CD4-positive, alpha-beta T cell treated with Interleukin-10 for 1 hour (primary cell): ENCODE measurements around the gene CYP4B1.
"Not testable (repeated sequence)": the region's sequence is repeated elsewhere in the genome, so short reads cannot be mapped to it uniquely, and the experiment has no call there.

Experiments
- DNase-seq: peaks from one replicate; pipeline ENCODE4 v3.0.0-alpha.2; 2020

The CYP4B1 gene

DNA sequence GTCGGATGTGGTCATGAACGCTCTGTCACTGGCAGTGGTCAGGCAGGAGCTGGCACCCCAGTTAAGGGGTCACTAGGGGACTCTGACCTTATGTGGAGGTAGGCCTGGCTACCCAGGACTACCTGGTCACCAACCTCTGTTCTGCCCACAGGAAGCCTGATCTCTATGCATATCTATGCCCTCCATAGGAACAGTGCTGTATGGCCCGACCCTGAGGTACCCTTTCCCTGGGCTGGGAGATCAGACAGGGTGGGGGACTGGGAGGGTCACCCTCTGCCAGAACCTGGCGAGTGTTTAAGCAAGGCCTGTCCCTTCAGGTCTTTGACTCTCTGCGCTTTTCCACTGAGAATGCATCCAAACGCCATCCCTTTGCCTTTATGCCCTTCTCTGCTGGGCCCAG is 19.0 kb downstream of the CYP4B1 start:
- DNase-seq, result no peak

DNA sequence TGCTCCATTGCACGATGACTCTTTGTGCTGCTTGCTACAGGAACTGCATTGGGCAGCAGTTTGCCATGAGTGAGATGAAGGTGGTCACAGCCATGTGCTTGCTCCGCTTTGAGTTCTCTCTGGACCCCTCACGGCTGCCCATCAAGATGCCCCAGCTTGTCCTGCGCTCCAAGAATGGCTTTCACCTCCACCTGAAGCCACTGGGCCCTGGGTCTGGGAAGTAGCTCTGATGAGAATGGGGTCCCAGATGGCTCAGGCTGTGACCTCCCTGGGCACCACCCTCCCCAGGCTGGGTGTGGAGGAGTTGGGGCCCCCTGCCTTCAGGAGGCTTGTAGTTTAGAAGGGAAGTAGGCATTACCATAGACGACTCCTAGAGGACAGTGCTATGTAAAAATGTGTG is 19.7 kb downstream of the CYP4B1 start:
- DNase-seq, result no peak

DNA sequence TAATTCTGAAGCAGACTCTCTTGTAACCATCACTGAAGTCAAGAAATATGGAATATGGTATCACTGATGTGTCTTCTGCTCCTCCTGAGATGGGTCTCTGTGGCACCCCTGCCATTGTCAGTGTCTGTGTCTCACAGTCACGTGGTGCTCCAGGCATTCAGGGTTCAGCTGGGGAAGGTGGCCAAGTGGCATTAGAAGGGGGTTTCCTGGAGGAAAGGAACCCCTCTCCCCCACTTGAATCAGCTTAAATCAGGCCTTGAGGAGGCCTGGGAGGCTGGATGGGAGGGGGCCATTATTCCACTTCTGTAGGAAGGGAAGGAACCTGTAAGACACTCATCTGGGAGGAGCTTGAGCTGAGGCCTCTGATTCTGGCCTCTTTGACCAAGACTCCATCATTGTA is 20.5 kb downstream of the CYP4B1 start:
- DNase-seq, result no peak

DNA sequence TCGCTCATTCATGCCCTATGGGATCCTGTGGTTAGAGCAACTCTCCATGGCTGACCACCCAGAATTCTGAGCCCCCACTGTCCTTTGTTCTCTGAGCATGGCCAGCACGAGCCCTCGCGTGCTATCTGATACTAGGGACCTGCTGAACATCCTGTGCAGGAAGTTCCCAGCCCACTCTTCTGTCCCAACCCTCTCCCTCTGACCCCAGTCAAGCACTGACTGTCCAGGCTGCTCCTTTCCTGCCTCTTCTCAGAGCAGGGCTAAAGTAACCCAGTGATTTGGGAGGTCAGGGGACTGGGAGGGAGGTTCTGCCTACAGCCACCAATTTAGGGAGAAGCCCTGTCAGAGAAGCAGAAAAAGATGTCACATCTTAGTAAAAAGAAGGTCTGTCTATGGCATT is 21.2 kb downstream of the CYP4B1 start:
- no peak for DNase-seq

DNA sequence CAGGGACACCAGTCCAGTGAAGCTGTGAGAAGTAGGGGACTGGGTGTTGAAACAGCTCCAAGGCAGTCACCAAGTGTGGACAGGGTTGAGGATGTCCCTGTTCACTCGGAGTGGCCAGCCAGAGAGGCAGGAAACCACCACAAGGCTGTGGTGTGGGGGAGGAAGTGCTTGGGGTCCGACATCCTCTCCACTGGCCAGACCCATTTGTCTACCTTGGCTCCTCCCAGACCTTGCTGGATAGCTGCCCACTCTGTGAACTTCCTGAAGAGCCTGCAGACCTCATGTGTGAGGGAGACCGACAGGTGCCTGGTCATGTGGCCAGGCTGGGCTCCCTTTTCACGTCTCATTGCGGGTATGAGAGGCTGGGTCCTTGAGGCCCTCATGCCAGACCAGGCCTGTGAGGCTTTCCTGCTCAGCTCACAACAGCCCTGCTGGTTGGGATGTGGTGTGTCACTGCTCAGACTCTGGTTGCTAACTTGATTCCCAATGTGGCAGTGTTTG is 21.8 kb downstream of the CYP4B1 start:
- no peak for DNase-seq

DNA sequence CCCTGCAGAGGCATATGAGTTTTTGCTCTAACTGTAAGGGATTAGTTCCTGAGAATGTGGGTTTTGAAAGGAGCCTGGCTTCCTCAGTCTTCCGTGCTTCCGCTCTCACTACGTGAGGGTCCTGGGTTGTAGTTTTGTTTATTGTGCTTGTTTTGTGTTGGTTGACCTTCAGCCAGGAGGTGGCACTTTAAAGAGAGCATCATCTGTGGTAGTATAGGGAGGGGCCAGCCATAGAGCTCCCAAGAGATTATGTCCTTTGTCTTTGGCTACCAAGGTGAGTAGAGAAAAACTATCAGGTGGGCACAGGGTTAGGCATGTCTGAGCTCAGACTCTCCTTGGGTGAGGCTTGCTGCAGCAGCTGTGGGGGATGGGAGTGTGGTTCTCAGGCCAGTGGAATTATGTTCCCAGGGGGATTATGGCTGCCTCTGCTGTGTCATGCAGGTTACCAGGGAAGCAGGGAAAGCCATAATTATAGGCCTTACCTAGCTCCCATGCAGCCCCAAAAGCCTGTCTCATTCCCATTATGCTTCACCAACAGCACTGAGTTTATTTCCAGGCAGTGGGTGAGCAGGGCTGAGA is 23.5 kb downstream of the CYP4B1 start:
- no peak for DNase-seq

DNA sequence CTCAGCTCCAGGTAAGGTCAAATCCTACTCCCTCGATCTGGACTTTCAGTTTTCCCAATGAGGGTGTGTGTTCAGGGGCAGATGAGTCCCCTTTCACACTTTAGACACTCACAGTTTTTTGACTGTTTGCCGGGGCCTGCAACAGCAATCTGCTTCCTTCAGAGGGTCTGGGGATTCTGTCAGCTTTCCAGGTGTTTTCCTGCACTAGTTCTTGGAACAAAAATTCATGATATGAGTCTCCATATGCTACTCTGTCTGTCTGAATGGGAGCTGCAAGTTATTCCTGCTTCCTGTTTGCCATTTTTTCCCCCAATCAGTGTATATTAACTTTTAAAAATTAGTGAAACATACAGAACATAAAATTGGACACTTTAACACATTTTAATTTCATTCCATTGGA is 24.3 kb downstream of the CYP4B1 start:
- no peak for DNase-seq

DNA sequence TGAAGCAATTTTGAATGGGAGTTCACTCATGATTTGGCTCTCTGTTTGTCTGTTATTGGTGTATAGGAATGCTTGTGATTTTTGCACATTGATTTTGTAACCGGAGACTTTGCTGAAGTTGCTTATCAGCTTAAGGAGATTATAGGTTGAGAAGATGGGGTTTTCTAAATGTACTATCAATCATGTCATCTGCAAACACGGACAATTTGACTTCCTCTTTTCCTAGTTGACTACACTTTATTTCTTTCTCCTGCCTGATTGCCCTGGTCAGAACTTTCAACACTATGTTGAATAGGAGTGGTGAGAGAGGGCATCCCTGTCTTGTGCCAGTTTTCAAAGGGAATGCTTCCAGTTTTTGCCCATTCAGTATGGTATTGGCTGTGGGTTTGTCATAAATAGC is 28.0 kb downstream of the CYP4B1 start:
- not testable (repeated sequence) for DNase-seq

DNA sequence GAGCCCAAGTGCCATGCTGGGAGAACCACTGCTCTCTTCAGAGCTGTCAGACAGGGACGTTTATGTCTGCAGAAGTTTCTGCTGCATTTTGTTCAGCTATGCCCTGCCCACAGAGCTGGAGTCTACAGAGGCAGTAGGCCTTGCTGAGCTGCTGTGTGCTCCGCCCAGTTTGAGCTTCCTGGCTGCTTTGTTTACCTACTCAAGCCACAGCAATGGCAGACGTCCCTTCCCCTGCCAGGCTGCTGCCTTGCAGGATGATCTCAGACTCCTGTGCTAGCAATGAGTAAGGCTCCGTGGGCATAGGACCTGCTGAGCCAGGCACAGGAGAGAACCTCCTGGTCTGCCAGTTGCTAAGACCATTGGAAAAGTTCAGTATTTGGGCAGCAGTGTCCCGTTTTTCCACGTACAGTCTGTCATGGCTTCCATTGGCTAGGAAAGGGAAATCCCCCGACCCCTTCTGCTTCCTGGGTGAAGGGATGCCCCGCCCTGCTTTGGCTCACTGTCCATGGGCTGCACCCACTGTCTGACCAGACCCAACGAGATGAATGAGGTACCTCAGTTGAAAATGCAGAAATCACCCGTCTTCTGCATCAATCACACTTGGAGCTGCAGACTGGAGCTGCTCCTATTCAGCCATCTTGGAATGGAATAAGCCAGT is 31.9 kb downstream of the CYP4B1 start:
- DNase-seq, result no peak

DNA sequence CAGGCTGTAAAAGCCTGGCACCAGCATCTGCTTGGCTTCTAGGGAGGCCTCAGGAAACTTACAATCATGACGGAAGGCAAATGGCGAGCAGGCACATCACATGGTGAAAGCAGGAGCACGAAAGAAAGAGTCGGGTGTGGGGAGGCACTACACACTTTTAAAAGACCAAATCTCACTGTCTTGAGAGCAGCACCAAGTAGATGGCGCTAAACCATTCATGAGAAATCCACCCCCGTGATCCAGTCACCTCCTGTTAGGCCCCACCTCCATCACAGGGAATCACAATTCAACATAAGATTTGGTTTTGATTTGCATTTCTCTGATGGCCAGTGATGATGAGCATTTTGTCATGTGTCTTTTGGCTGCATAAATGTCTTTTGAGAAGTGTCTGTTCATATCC is 36.6 kb downstream of the CYP4B1 start:
- DNase-seq, result not testable (repeated sequence)

DNA sequence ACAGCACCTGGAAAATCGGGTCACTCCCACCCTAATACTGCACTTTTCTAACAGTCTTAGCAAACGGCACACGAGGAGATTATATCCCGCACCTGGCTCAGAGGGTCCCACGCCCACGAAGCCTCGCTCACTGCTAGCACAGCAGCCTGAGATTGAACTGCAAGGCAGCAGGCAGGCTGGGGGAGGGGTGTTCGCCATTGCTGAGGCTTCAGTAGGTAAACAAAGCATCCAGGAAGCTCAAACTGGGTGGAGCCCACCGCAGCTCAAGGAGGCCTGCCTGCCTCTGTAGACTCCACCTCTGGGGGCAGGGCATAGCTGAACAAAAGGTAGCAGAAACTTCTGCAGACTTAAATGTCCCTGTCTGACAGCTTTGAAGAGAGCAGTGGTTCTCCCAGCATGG is 47.5 kb downstream of the CYP4B1 start:
- not testable (repeated sequence) for DNase-seq

DNA sequence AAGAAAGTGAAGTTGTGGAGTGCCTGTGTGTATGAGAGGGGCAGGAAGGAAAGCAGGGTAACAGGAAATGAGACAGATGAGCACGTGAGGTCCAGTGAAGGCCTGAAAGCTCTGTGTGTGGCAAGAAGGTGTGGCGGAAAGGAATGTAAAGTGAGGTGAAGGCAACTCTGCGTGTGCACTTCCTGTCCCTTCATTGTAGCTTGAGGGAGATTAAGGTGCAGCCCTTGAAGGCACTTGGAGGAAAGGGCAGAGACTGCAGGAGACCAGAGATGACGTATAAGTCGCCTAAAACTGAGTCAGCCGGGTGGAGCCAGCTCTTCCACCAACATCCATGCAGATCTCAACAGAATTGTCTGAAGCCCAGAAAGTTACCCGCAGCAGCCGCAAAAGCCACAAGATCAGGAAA is 58.8 kb downstream of the CYP4B1 start:
- not testable (repeated sequence) for DNase-seq

DNA sequence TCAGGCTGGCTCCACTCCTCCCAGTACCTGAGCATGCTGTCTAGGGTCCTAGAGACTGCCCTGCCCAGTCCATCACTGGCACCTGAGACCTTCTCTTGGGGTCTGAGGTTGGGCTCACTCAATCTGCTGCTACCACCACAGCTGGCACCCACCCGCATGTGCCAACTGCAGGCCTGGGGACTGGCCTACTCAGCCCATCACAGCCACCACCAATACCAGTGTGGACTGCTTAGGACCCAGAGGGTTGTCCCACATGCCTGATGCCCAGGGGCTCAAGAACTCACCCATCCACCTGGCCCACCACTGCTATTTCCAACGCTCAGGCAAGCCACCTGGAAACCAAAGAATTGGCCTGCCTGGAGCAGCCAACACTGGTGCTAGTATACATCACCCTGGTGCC is 63.5 kb downstream of the CYP4B1 start:
- DNase-seq, result no peak
